HCT116 (cell line): ENCODE results near the gene DTNB. TPM values are rescaled to one million over a fixed set of nuclear protein-coding genes. Genes with fewer than 3 reads are reported as not detected.

Experiments
- ATAC-seq: fragments of 200-7000 bp; cut with Tn5 transposase; 2 replicates; pipeline ENCODE4 v1.9.1; 2020; ENCODE audit warnings: mild to moderate bottlenecking, moderate library complexity
- BruUV-seq: library from RNA; stranded (reverse); fragments of 400-500 nt; replicated peaks from 2 replicates; lab custom pipeline; 2021; lab: Mats Ljungman, UMichigan
- CTCF ChIA-PET: fragments of 300-600 bp; sonication (Branson Sonifier 250); formaldehyde crosslinking; loops from one replicate; lab custom pipeline; 2021; ENCODE audit warnings: antibody characterized with exemption; lab: Charles Lee
- POLR2A ChIA-PET: fragments of 300-600, 350-600 bp; sonication (Branson Sonifier 250); formaldehyde crosslinking; loops from one replicate; lab custom pipeline; 2021; ENCODE audit warnings: antibody characterized with exemption; lab: Charles Lee
- RAD21 ChIA-PET, 2 experiments: fragments of 300-600 bp; sonication (Branson Sonifier 250); formaldehyde crosslinking; loops; one replicate each; lab custom pipeline; 2023; ENCODE audit warnings: low total read pairs in 2 of 2; ENCODE audit not compliant: uncharacterized antibody in 2 of 2, unreplicated experiment in 2 of 2, low non-redundant PET in 1 of 2; lab: Charles Lee
- DNase-seq: peaks from one replicate; pipeline ENCODE4 v3.0.0-alpha.2; 2010; ENCODE audit warnings: low read depth, low spot score
- H2AFZ ChIP-seq: fragments of 200-600 bp; shearing (Covaris generic), sonication (generic); 2 replicates; pipeline ENCODE4 v1.6.1; 2017; ENCODE audit warnings: low read depth, mixed run types, mixed read lengths, antibody characterized with exemption, low read length; ENCODE audit not compliant: poor library complexity, severe bottlenecking
- H3K27ac ChIP-seq: 2 replicates; pipeline ENCODE4 v1.5.1; 2012; ENCODE audit warnings: low read depth, low read length
- H3K27me3 ChIP-seq: fragments of 200-600 bp; sonication (generic); 2 replicates; pipeline ENCODE4 v1.6.1; 2016; ENCODE audit warnings: mixed run types, low read length, mixed read lengths; ENCODE audit not compliant: insufficient read depth
- H3K36me3 ChIP-seq, 2 experiments: fragments of 200-500 bp in 1 of 2; fragments of 200-600 bp in 1 of 2; sonication (Bioruptor generic) in 1 of 2; sonication (generic) in 1 of 2; 2 replicates each; pipeline versions ENCODE4 v1.5.1 to v1.6.1; 2014 to 2016; ENCODE audit warnings: low read length in 2 of 2, inconsistent platforms in 1 of 2, mixed read lengths in 1 of 2, mixed run types in 1 of 2; ENCODE audit not compliant: insufficient read depth in 2 of 2, control insufficient read depth in 1 of 2
- H3K4me1 ChIP-seq, 2 experiments: fragments of 200-600 bp in 1 of 2; sonication (generic) in 1 of 2; 2 replicates each; pipeline versions ENCODE4 v1.5.1 to v1.6.1; 2012 to 2017; ENCODE audit warnings: low read length in 2 of 2, inconsistent platforms in 1 of 2, mild to moderate bottlenecking in 1 of 2, mixed read lengths in 1 of 2, mixed run types in 1 of 2, moderate library complexity in 1 of 2; ENCODE audit not compliant: insufficient read depth in 2 of 2, control insufficient read depth in 1 of 2
- H3K4me2 ChIP-seq: fragments of 200-600 bp; sonication (generic); 2 replicates; pipeline ENCODE4 v1.6.1; 2017; ENCODE audit warnings: mixed run types, low read length, mixed read lengths
- H3K4me3 ChIP-seq, 2 experiments: fragments of 200-600 bp in 1 of 2; sonication (generic) in 1 of 2; replicated peaks in 1 of 2; 2 replicates each; pipeline ENCODE4 v1.5.1; 2011 to 2016; ENCODE audit warnings: low read length in 2 of 2, control low read depth in 1 of 2, low read depth in 1 of 2, mild to moderate bottlenecking in 1 of 2, mixed read lengths in 1 of 2, mixed run types in 1 of 2
- H3K79me2 ChIP-seq: fragments of 200-600 bp; sonication (generic); 2 replicates; pipeline ENCODE4 v1.6.1; 2017; ENCODE audit warnings: mild to moderate bottlenecking, mixed run types, low read length, moderate library complexity, mixed read lengths; ENCODE audit not compliant: insufficient read depth
- H3K9ac ChIP-seq: fragments of 200-600 bp; sonication (generic); 2 replicates; pipeline ENCODE4 v1.6.1; 2016; ENCODE audit warnings: low read length, mixed read lengths
- H3K9me2 ChIP-seq: fragments of 200-600 bp; sonication (generic), shearing (Covaris generic); 2 replicates; pipeline ENCODE4 v1.6.1; 2017; ENCODE audit warnings: mixed run types, mild to moderate bottlenecking, moderate library complexity; ENCODE audit not compliant: insufficient read depth
- H3K9me3 ChIP-seq, 2 experiments: fragments of 200-500 bp in 1 of 2; fragments of 200-600 bp in 1 of 2; sonication (Bioruptor generic) in 1 of 2; sonication (generic) in 1 of 2; 2 replicates each; pipeline ENCODE4 v1.6.1; 2014 to 2017; ENCODE audit warnings: low read length in 2 of 2, mixed read lengths in 2 of 2, inconsistent platforms in 1 of 2, low read depth in 1 of 2, mild to moderate bottlenecking in 1 of 2, mixed run types in 1 of 2, moderate library complexity in 1 of 2; ENCODE audit not compliant: control insufficient read depth in 1 of 2, insufficient read depth in 1 of 2
- H4K20me1 ChIP-seq: fragments of 200-600 bp; sonication (generic), shearing (Covaris generic); 2 replicates; pipeline ENCODE4 v1.6.1; 2017; ENCODE audit warnings: mixed run types, mild to moderate bottlenecking, moderate library complexity; ENCODE audit not compliant: insufficient read depth
- ATF3 ChIP-seq: IDR thresholded peaks from 2 replicates; pipeline ENCODE4 v1.6.1; 2012
- CEBPB ChIP-seq: IDR thresholded peaks from 2 replicates; pipeline ENCODE4 v1.6.1; 2012; ENCODE audit warnings: low read depth
- CTCF ChIP-seq, 3 experiments: fragments of 200-600 bp in 1 of 3; sonication (generic) in 1 of 3; IDR thresholded peaks in 2 of 3; conservative IDR thresholded peaks in 1 of 3; 2 replicates each; pipeline ENCODE4 v1.5.1; 2012 to 2017; ENCODE audit warnings: low read depth in 2 of 3, low read length in 2 of 3, antibody characterized with exemption in 1 of 3, borderline replicate concordance in 1 of 3, control low read depth in 1 of 3, mild to moderate bottlenecking in 1 of 3, mixed read lengths in 1 of 3, mixed run types in 1 of 3, moderate library complexity in 1 of 3; ENCODE audit not compliant: insufficient read depth in 1 of 3
- EGR1 ChIP-seq: IDR thresholded peaks from 2 replicates; pipeline ENCODE4 v1.6.1; 2012; ENCODE audit warnings: low read depth
- EZH2 ChIP-seq: fragments of 200-600 bp; sonication (generic); IDR thresholded peaks from 2 replicates; pipeline ENCODE4 v1.6.1; 2017; ENCODE audit warnings: antibody characterized with exemption, mixed run types
- FOSL1 ChIP-seq: IDR thresholded peaks from 2 replicates; pipeline ENCODE4 v1.6.1; 2012; ENCODE audit warnings: low read depth
- JUND ChIP-seq: IDR thresholded peaks from 2 replicates; pipeline ENCODE4 v1.6.1; 2012
- POLR2A ChIP-seq: IDR thresholded peaks from 2 replicates; pipeline ENCODE4 v1.7.0; 2011; ENCODE audit warnings: borderline replicate concordance; ENCODE audit not compliant: insufficient read depth, insufficient read length; ENCODE audit errors: extremely low read depth
- REST ChIP-seq: IDR thresholded peaks from 2 replicates; pipeline ENCODE4 v1.6.1; 2012; ENCODE audit warnings: low read depth
- SIN3A ChIP-seq: IDR thresholded peaks from 2 replicates; pipeline ENCODE4 v1.6.1; 2012; ENCODE audit warnings: low read depth
- SP1 ChIP-seq: IDR thresholded peaks from 2 replicates; pipeline ENCODE4 v1.6.1; 2012; ENCODE audit warnings: low read depth
- SRF ChIP-seq: IDR thresholded peaks from 2 replicates; pipeline ENCODE4 v1.6.1; 2012; ENCODE audit warnings: low read depth
- TCF7L2 ChIP-seq: IDR thresholded peaks from 2 replicates; pipeline ENCODE4 v1.7.0; 2011; ENCODE audit warnings: borderline replicate concordance, inconsistent platforms; ENCODE audit not compliant: insufficient read depth, insufficient read length; ENCODE audit errors: extremely low read depth
- ZBTB33 ChIP-seq: IDR thresholded peaks from 2 replicates; pipeline ENCODE4 v1.6.1; 2011; ENCODE audit warnings: mild to moderate bottlenecking, low read length, moderate library complexity; ENCODE audit not compliant: insufficient replicate concordance; ENCODE audit errors: extremely low read depth
- ZFX ChIP-seq: fragments of 450-650 bp; IDR thresholded peaks from 2 replicates; pipeline ENCODE4 v1.6.1; 2017
- ZNF274 ChIP-seq: fragments of 200-500 bp; sonication (Bioruptor generic); IDR thresholded peaks from 2 replicates; pipeline ENCODE4 v1.6.1; 2014; ENCODE audit warnings: mild to moderate bottlenecking, low read depth, low read length, inconsistent platforms
- intact Hi-C: fragments of 100-400 bp; cut with micrococcal nuclease; formaldehyde crosslinking; loops from 2 replicates; pipeline ENCODE4 v1.10.0; 2022
- total RNA-seq: library from RNA; stranded (reverse); gene quantifications from one replicate; pipeline ENCODE4 v1.2.1, GENCODE V29; 2021; ENCODE audit not compliant: unreplicated experiment

Gene DTNB
- total RNA-seq, 1 experiment from 2014 or later = 30.2 TPM

GRCh38 chr2:25334482-25334881 is 338.9 kb downstream of the DTNB start:
- BruUV-seq = no TSS peak
- no peak overlapping the region for H3K9ac ChIP-seq
- no peak overlapping the region for H3K4me2 ChIP-seq
- H4K20me1 ChIP-seq = no peaks in the 10 kb centered on the region
- DNase-seq = no peak
- TF ChIP-seq SRF (no peak), ATF3 (no peak), EGR1 (no peak), ZFX (no peak), ZNF274 (no peak), ZBTB33 (no peak), JUND (no peak), CTCF (IDR thresholded peaks at IDR 0.05 in 2 of 3, conservative IDR thresholded peaks at IDR 0.05 in 1 of 3; ENCODE audit: borderline replicate concordance in 1 of 3, insufficient read depth in 1 of 3, low read depth in 2 of 3, low read length in 2 of 3) (no peak), TCF7L2 (no peak), POLR2A (no peak), SP1 (no peak), REST (no peak), SIN3A (no peak), EZH2 (no peak), FOSL1 (no peak), CEBPB (no peak)
- ChIA-PET CTCF (no interaction called here), RAD21 (no interaction called here), POLR2A (no interaction called here)
- no peaks in the 10 kb centered on the region for H3K9me2 ChIP-seq
- ATAC-seq = no peak
- peaks cover 9% of the 10 kb centered on the region; the same call in 1 of the 2 replicates for H3K79me2 ChIP-seq
- H3K4me3 ChIP-seq = no peak overlapping the region
- no peak overlapping the region for H3K27ac ChIP-seq
- H2AFZ ChIP-seq = no peak overlapping the region
- H3K36me3 ChIP-seq = no peaks in the 10 kb centered on the region
- no peaks in the 10 kb centered on the region for H3K4me1 ChIP-seq
- H3K27me3 ChIP-seq = no peaks in the 10 kb centered on the region
- intact Hi-C loops = no loop called here
- no peaks in the 10 kb centered on the region for H3K9me3 ChIP-seq
